ENCODE data around the gene OSCP1.

OSCP1 gene

DNA sequence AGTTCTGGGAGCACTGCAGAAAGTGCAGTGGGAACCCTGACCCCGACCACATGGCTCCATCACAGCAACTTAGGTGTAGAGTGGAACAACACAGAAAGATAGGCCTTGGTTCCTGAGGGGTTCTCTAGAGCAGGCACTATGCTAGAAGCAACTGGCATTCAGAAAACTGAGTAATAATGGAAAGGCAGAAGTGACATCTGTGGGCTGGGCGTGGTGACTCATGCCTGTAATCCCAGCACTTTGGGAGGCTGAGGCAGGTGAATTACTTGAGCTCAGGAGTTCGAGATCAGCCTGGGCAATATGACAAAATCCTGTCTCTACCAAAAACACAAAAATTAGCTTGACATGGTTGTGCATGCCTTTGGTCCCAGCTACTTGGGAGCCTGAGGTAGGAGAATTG, 8.7 kb upstream of the OSCP1 start:
- Histone ChIP-seq H3K36me3 (ENCODE audit: insufficient read depth, low read length) (peaks cover 17% of the 10 kb centered on the region; the same call in 1 of the 2 replicates), H3K27me3 (ENCODE audit: insufficient read depth, low read length, poor library complexity, severe bottlenecking) (no peaks in the 10 kb centered on the region), H3F3A (ENCODE audit: low read depth) (no peaks in the 10 kb centered on the region), H4K20me1 (ENCODE audit: insufficient read depth, low read length, poor library complexity, severe bottlenecking) (peaks cover 9% of the 10 kb centered on the region), H3K9me2 (replicated peaks; ENCODE audit: low read depth, low read length) (no peaks in the 10 kb centered on the region), H2AFZ (ENCODE audit: low read length) (no peak overlapping the region), H3K4me1 (ENCODE audit: insufficient read depth, low read length, poor library complexity, severe bottlenecking) (peaks cover 32% of the 10 kb centered on the region), H3K4me2 (ENCODE audit: low read depth, low read length, poor library complexity, severe bottlenecking) (peak overlapping the region; percentile 48), H3K9ac (ENCODE audit: low read depth, low read length, poor library complexity, severe bottlenecking) (no peak overlapping the region), H3K79me2 (ENCODE audit: insufficient read depth, low read length) (peaks cover 8% of the 10 kb centered on the region), H3K9me3 (ENCODE audit: insufficient read depth, low read depth, low read length) (no peaks in the 10 kb centered on the region), H3K4me3 (ENCODE audit: low read length, poor library complexity, severe bottlenecking) (no peak overlapping the region)
- TF ChIP-seq, protein P1, sequence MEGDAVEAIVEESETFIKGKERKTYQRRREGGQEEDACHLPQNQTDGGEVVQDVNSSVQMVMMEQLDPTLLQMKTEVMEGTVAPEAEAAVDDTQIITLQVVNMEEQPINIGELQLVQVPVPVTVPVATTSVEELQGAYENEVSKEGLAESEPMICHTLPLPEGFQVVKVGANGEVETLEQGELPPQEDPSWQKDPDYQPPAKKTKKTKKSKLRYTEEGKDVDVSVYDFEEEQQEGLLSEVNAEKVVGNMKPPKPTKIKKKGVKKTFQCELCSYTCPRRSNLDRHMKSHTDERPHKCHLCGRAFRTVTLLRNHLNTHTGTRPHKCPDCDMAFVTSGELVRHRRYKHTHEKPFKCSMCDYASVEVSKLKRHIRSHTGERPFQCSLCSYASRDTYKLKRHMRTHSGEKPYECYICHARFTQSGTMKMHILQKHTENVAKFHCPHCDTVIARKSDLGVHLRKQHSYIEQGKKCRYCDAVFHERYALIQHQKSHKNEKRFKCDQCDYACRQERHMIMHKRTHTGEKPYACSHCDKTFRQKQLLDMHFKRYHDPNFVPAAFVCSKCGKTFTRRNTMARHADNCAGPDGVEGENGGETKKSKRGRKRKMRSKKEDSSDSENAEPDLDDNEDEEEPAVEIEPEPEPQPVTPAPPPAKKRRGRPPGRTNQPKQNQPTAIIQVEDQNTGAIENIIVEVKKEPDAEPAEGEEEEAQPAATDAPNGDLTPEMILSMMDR (conservative IDR thresholded peaks at IDR 0.05; ENCODE audit: low read length): no peak
- no peak for TF ChIP-seq EZH2phosphoT487 (IDR thresholded peaks at IDR 0.05; ENCODE audit: borderline replicate concordance)

DNA sequence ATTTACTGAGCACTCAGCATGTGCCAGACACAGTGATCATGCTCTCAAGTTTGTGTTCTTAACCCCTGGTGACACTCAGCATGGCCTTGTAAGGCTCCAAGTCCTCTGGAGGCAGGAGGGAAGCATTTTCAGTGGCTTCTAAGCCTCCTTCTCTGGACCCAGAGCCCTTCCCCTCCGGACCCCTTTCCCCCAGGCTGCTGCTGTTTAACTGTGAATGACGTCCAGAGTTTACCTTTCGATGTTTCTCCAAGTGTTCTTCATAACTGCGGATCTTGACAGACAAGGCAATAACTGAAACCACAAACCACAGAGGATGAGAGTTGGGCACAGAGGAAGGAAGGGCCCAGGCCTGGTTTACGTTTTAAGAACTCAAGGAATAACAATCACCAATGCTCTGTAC, 7.4 kb upstream of the OSCP1 start:
- no peaks in the 10 kb centered on the region for H3F3A ChIP-seq (ENCODE audit: low read depth)
- H3K36me3 ChIP-seq (ENCODE audit: insufficient read depth, low read length): peaks cover 17% of the 10 kb centered on the region; the same call in 1 of the 2 replicates
- no peaks in the 10 kb centered on the region for H3K9me3 ChIP-seq (ENCODE audit: insufficient read depth, low read depth, low read length)
- peak overlapping the region; percentile 48 for H3K4me2 ChIP-seq (ENCODE audit: low read depth, low read length, poor library complexity, severe bottlenecking)
- H3K9ac ChIP-seq (ENCODE audit: low read depth, low read length, poor library complexity, severe bottlenecking): no peak overlapping the region
- H3K4me3 ChIP-seq (ENCODE audit: low read length, poor library complexity, severe bottlenecking): peak overlapping the region; percentile 14
- no peaks in the 10 kb centered on the region for H3K9me2 ChIP-seq (replicated peaks; ENCODE audit: low read depth, low read length)
- TF ChIP-seq, protein P1 (conservative IDR thresholded peaks at IDR 0.05; ENCODE audit: low read length): no peak
- TF ChIP-seq EZH2phosphoT487 (IDR thresholded peaks at IDR 0.05; ENCODE audit: borderline replicate concordance): no peak
- H4K20me1 ChIP-seq (ENCODE audit: insufficient read depth, low read length, poor library complexity, severe bottlenecking): peaks cover 9% of the 10 kb centered on the region
- H3K4me1 ChIP-seq (ENCODE audit: insufficient read depth, low read length, poor library complexity, severe bottlenecking): peaks cover 27% of the 10 kb centered on the region
- no peaks in the 10 kb centered on the region for H3K27me3 ChIP-seq (ENCODE audit: insufficient read depth, low read length, poor library complexity, severe bottlenecking)
- no peaks in the 10 kb centered on the region for H3K79me2 ChIP-seq (ENCODE audit: insufficient read depth, low read length)
- H2AFZ ChIP-seq (ENCODE audit: low read length): no peak overlapping the region

DNA sequence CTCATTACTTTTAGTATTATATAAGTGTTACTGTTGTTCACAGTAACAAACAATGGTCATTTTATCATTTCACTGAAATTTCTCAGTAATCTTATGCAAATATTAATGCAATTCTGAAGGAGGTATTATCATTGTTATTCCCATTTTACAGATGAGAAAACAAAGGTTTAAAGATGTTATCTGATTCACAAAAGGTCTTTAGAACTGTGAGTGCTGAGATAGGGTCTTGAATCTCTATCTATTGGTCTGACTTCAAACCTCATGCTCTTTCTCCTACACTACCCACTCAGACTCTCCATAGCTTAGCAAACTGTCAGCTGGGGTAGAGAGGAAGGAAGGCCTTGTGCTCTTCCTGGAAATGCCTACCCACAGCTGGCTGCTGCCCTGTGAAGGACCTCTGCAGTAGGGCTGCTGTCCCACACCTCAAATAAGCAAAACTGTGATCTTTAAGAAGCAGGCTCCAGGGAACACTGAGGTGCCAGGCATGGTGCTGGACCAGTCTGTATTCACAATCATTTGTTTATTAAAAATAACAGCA, 6.2 kb upstream of the OSCP1 start:
- Histone ChIP-seq H3K4me3 (ENCODE audit: low read length, poor library complexity, severe bottlenecking) (no peak overlapping the region), H3K27me3 (ENCODE audit: insufficient read depth, low read length, poor library complexity, severe bottlenecking) (no peaks in the 10 kb centered on the region), H3K36me3 (ENCODE audit: insufficient read depth, low read length) (peaks cover 17% of the 10 kb centered on the region; the same call in 1 of the 2 replicates), H4K20me1 (ENCODE audit: insufficient read depth, low read length, poor library complexity, severe bottlenecking) (peaks cover 9% of the 10 kb centered on the region), H3K79me2 (ENCODE audit: insufficient read depth, low read length) (no peaks in the 10 kb centered on the region), H3F3A (ENCODE audit: low read depth) (no peaks in the 10 kb centered on the region), H3K9me2 (replicated peaks; ENCODE audit: low read depth, low read length) (no peaks in the 10 kb centered on the region), H3K4me1 (ENCODE audit: insufficient read depth, low read length, poor library complexity, severe bottlenecking) (peaks cover 27% of the 10 kb centered on the region), H3K9me3 (ENCODE audit: insufficient read depth, low read depth, low read length) (no peaks in the 10 kb centered on the region), H2AFZ (ENCODE audit: low read length) (no peak overlapping the region), H3K9ac (ENCODE audit: low read depth, low read length, poor library complexity, severe bottlenecking) (no peak overlapping the region), H3K4me2 (ENCODE audit: low read depth, low read length, poor library complexity, severe bottlenecking) (no peak overlapping the region)
- TF ChIP-seq, protein P1 (conservative IDR thresholded peaks at IDR 0.05; ENCODE audit: low read length): no peak
- no peak for TF ChIP-seq EZH2phosphoT487 (IDR thresholded peaks at IDR 0.05; ENCODE audit: borderline replicate concordance)
